Caco-2 (cell line): ENCODE results near the gene COX6B2. TPM values are rescaled to one million over a fixed set of nuclear protein-coding genes. Genes with fewer than 3 reads are reported as not detected.

Experiments
- total RNA-seq: library from RNA; stranded (reverse); gene quantifications from 2 replicates; pipeline ENCODE4 v1.2.3, GENCODE V29; 2022

The COX6B2 gene
- total RNA-seq, 1 experiment from 2014 or later, result 0.27 TPM

Other genes starting within 250 kb of the COX6B2 start
- 104 TPM in 2 replicates for gene PPP1R12C, start 237.1 kb downstream of the COX6B2 start, total RNA-seq
- 11.8 and 18.0 TPM in 2 replicates for gene TNNT1, start 205.5 kb downstream of the COX6B2 start, total RNA-seq
- 2.9 and 4.2 TPM in 2 replicates for gene TNNI3, start 197.0 kb downstream of the COX6B2 start, total RNA-seq
- gene DNAAF3, start 188.1 kb downstream of the COX6B2 start, total RNA-seq, result 0.45 and 0.91 TPM in 2 replicates
- gene SYT5, start 174.4 kb downstream of the COX6B2 start, total RNA-seq, result not detected in 2 replicates
- 2.3 and 2.7 TPM in 2 replicates for gene PTPRH, start 145.2 kb downstream of the COX6B2 start, total RNA-seq
- gene TMEM86B, start 126.0 kb downstream of the COX6B2 start, total RNA-seq, result 18.0 and 21.2 TPM in 2 replicates
- gene PPP6R1, start 95.7 kb downstream of the COX6B2 start, total RNA-seq, result 113 and 118 TPM in 2 replicates
- 69.6 and 71.4 TPM in 2 replicates for gene HSPBP1, start 74.6 kb downstream of the COX6B2 start, total RNA-seq
- 24.6 and 28.6 TPM in 2 replicates for gene BRSK1, start 70.7 kb downstream of the COX6B2 start, total RNA-seq
- gene TMEM150B, start 29.4 kb downstream of the COX6B2 start, total RNA-seq, result 1.6 and 3.4 TPM in 2 replicates
- gene KMT5C, start 14.8 kb downstream of the COX6B2 start, total RNA-seq, result 25.8 and 26.3 TPM in 2 replicates
- not detected in 2 replicates for gene GARIN5B, start 8.5 kb upstream of the COX6B2 start, total RNA-seq
- 0.70 and 1.1 TPM in 2 replicates for gene IL11, start 15.7 kb upstream of the COX6B2 start, total RNA-seq
- not detected in 2 replicates for gene TMEM190, start 22.1 kb upstream of the COX6B2 start, total RNA-seq
- gene TMEM238, start 29.6 kb upstream of the COX6B2 start, total RNA-seq, result 18.1 and 22.7 TPM in 2 replicates
- 2,048 and 2,146 TPM in 2 replicates for gene RPL28, start 31.2 kb upstream of the COX6B2 start, total RNA-seq
- 279 and 293 TPM in 2 replicates for gene UBE2S, start 53.1 kb upstream of the COX6B2 start, total RNA-seq
- not detected in 2 replicates for gene SHISA7, start 88.6 kb upstream of the COX6B2 start, total RNA-seq
- 40.6 and 49.6 TPM in 2 replicates for gene ISOC2, start 106.9 kb upstream of the COX6B2 start, total RNA-seq
- not detected in 2 replicates for gene C19orf85, start 110.0 kb upstream of the COX6B2 start, total RNA-seq
- gene ZNF628, start 121.9 kb upstream of the COX6B2 start, total RNA-seq, result 12.3 and 13.9 TPM in 2 replicates
- gene NAT14, start 130.5 kb upstream of the COX6B2 start, total RNA-seq, result 40.9 and 45.2 TPM in 2 replicates
- 0.58 and 0.86 TPM in 2 replicates for gene SSC5D, start 133.7 kb upstream of the COX6B2 start, total RNA-seq
- gene SBK2, start 182.4 kb upstream of the COX6B2 start, total RNA-seq, result not detected in 2 replicates
- gene SBK3, start 190.8 kb upstream of the COX6B2 start, total RNA-seq, result 2.3 and 2.4 TPM in 2 replicates
- gene ZNF579, start 226.1 kb upstream of the COX6B2 start, total RNA-seq, result 26.5 and 30.4 TPM in 2 replicates
- gene FIZ1, start 244.8 kb upstream of the COX6B2 start, total RNA-seq, result 27.2 and 27.7 TPM in 2 replicates
- gene ZNF524, start 245.6 kb upstream of the COX6B2 start, total RNA-seq, result 10.8 and 11.1 TPM in 2 replicates